ENCODE data around the gene GNAI1.

- no peak for TF ChIP-seq CTCF (IDR thresholded peaks at IDR 0.05)
- TF ChIP-seq POLR2A (IDR thresholded peaks at IDR 0.05) = no peak
Observed at GRCh38 chr7:80131675-80132435, 2.8 kb upstream of the GNAI1 start.

Data from uterus (tissue), 2 donors.